22Rv1 (cell line): ENCODE results near the gene TNFRSF1A.
A peak's percentile ranks its signal among the peaks of the same experiment; 100 is the strongest.

Source experiments
- H3K27ac ChIP-seq: fragments of 450-650 bp; 2 replicates; pipeline ENCODE4 v1.5.1; 2017
- ZFX ChIP-seq: fragments of 450-650 bp; IDR thresholded peaks from 2 replicates; pipeline ENCODE4 v1.6.1; 2017; ENCODE audit warnings: antibody characterized with exemption, borderline replicate concordance
- TF ChIP-seq, protein P1 (sequence below): fragments of 450-650 bp; IDR thresholded peaks from 2 replicates; pipeline ENCODE4 v1.5.1; 2017; ENCODE audit warnings: mild to moderate bottlenecking

TNFRSF1A gene

GRCh38 chr12:6374028-6374785 is 32.3 kb upstream of the TNFRSF1A start:
- peak overlapping the region; percentile 98 for H3K27ac ChIP-seq
- TF ChIP-seq ZFX, result no peak
- TF ChIP-seq, protein P1, sequence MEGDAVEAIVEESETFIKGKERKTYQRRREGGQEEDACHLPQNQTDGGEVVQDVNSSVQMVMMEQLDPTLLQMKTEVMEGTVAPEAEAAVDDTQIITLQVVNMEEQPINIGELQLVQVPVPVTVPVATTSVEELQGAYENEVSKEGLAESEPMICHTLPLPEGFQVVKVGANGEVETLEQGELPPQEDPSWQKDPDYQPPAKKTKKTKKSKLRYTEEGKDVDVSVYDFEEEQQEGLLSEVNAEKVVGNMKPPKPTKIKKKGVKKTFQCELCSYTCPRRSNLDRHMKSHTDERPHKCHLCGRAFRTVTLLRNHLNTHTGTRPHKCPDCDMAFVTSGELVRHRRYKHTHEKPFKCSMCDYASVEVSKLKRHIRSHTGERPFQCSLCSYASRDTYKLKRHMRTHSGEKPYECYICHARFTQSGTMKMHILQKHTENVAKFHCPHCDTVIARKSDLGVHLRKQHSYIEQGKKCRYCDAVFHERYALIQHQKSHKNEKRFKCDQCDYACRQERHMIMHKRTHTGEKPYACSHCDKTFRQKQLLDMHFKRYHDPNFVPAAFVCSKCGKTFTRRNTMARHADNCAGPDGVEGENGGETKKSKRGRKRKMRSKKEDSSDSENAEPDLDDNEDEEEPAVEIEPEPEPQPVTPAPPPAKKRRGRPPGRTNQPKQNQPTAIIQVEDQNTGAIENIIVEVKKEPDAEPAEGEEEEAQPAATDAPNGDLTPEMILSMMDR, result no peak

- TF ChIP-seq ZFX, result no peak
- TF ChIP-seq, protein P1, result no peak
- peak overlapping the region; percentile 98 for H3K27ac ChIP-seq
Observed at GRCh38 chr12:6373022-6373787, 31.3 kb upstream of the TNFRSF1A start.

GRCh38 chr12:6372403-6373003 is 30.6 kb upstream of the TNFRSF1A start:
- peak overlapping the region; percentile 98 for H3K27ac ChIP-seq
- no peak for TF ChIP-seq ZFX
- TF ChIP-seq, protein P1, result no peak

DNA sequence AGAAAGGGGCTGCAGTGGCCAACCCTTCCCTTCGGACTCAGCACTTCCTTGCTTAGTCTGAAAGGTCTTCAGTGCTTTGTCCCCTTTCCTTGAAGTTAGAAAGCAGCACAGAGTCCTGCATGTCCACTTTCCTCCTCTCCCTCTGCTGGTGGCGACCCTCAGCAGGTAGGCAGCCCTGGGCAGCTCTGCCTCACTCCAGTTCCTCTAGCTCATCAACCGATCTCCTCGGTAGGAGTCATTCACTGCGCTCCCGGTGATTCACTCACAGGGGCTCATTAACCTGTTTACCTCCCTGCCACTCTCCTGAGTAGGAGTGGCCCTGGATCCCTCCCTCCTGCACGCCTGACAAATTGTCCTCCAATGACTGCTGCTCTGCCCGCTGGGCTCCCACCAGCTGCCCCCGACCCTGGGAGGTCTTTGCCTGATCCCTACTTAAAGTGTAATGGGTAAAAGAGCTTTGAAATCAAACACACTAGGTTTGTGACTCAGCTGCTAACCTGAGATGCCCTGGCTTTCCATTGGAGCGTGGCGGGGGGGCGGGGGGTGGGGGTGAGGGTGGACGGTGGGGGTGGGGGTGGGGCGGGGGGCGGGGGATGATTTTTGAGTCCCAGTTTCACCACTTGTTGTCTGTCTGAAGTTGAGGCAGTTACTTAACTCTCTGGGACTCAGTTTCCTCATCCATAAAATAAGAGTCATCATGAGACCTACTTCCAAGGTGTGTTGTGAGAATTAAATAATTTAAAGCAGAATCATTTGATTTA is 29.3 kb upstream of the TNFRSF1A start:
- peak overlapping the region; percentile 98 for H3K27ac ChIP-seq
- TF ChIP-seq, protein P1, result no peak
- TF ChIP-seq ZFX, result no peak

DNA sequence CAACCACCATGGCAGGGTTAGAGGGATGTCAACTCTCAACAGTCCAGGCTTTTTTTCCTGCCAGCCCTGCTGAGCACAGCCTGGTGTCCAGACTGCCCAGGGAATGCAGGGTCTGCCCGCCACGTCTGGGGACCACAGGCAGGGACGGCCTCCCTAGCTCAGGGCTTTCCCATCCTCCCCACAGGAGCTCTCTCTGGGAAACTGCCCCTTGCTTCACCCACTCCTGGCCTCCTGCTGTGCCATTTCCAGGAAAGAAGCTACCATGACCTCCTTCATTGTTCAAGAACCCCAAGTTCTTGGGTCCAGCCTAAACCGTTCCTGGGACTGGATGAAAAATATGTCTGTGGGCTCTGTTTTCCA is 28.7 kb upstream of the TNFRSF1A start:
- H3K27ac ChIP-seq, result peak overlapping the region; percentile 98
- TF ChIP-seq, protein P1, result no peak
- no peak for TF ChIP-seq ZFX

DNA sequence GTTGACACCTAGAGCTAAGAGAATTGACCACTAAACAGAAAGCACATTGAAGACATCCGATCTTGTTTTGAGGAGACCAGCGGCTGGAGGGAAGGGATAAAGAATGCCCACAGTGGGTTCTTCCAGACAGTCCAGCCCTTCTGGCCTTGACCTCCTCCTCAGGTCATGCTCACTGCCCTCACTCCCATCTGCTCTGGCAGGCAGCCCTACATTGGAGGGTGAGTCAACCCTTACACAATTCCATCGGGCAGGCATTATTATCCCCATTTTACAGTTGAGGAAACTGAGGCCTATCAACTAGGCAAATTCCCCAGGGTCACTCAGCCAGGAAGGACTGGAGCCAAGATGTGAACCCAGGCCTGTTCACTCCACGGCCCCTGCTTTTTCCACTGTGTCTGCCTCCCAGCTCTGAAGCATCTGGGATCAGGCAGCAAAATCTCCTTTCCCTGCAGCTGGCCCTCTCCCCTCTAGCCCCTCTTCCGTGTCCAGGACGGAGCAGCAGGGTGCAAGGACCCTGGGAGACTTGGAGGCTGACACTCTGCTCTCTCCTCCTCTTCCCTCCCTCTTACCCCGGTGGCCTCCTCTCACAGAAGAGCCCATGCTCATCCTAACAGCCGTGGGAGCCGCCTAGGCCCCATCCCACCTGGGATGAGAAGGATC is 28.2 kb upstream of the TNFRSF1A start:
- peak overlapping the region; percentile 98 for H3K27ac ChIP-seq
- TF ChIP-seq, protein P1, result no peak
